ENCODE data around the gene GPC3.

DNA sequence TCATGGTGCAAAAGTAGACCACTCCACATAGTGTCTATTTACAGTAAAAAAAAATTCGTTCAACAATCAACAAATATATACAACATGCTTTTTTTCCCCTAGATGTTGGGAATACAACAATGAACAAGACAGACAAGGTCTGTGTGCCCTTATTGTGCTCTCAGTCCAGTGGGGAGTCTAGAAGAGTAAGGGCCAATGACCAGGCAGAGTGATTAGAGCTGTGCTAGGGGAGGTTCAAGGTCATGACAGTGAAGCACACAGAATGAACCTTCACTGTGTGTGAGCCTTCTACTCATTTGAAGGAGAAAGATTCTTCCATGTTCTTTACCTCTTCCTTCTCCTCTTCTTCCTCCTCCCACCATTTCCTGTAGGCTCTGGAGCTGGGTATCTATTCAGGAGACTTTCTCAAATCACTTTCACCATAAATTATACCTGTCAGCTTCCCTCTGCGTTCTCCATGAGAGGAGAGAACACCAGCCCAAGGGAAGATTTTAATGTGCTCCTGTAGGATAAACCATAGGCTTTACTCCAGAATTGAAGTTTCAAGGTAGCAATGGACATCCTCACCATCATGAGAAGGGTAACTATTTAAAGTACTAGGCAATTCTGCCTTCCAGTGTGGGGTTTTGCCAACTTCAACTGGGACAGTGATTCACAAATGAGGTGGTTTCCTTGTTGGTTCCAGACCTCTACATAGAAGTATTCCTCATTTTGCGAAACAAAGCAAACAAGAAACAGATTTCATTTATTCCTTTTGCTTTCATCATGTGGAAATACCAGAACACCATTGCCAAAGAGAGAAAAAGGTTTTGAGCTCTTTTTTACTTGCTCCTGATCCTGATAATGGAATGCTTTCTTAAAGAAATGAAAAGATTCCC is 323.2 kb downstream of the GPC3 start:
- TF ChIP-seq YY1 (IDR thresholded peaks at IDR 0.05; ENCODE audit: insufficient read depth, insufficient read length) (no peak), SUZ12 (IDR thresholded peaks at IDR 0.05; ENCODE audit: extremely low read depth, insufficient read depth, insufficient read length) (no peak), ZNF274 (IDR thresholded peaks at IDR 0.05; ENCODE audit: low read depth, low read length) (no peak)
